ENCODE results near the gene PLCB3. TPM values are rescaled to one million over a fixed set of nuclear protein-coding genes. Genes with fewer than 3 reads are reported as not detected.
"Not testable (repeated sequence)": the region's sequence is repeated elsewhere in the genome, so short reads cannot be mapped to it uniquely, and the experiment has no call there.

The PLCB3 gene
- total RNA-seq, 4 donors from 2014 or later = 14.7 to 26.5 (median 19.7) TPM

GRCh38 chr11:64312947-64313346 is 61.6 kb downstream of the PLCB3 start:
- TF ChIP-seq CTCF (IDR thresholded peaks at IDR 0.05) = no peak
- no peak for DNase-seq (ENCODE audit: low spot score)

GRCh38 chr11:64313491-64314145 is 62.3 kb downstream of the PLCB3 start:
- TF ChIP-seq CTCF (IDR thresholded peaks at IDR 0.05) = no peak
- ATAC-seq (ENCODE audit: low FRiP score) (no peak), DNase-seq (ENCODE audit: low spot score) (no peak)

More at GRCh38 chr11:64312947-64313346, 61.6 kb downstream of the PLCB3 start:
- no peak for ATAC-seq (ENCODE audit: low FRiP score)

- ATAC-seq (ENCODE audit: low FRiP score) (no peak), DNase-seq (ENCODE audit: low spot score) (no peak)
- no peak for TF ChIP-seq CTCF (IDR thresholded peaks at IDR 0.05)
Measured at GRCh38 chr11:64314146-64314804, 62.9 kb downstream of the PLCB3 start.

- ATAC-seq (ENCODE audit: low FRiP score) (no peak), DNase-seq (ENCODE audit: low spot score) (no peak)
- TF ChIP-seq CTCF (IDR thresholded peaks at IDR 0.05) = no peak
Measured at GRCh38 chr11:64314805-64315561, 63.7 kb downstream of the PLCB3 start.

GRCh38 chr11:64315667-64316526 is 64.6 kb downstream of the PLCB3 start:
- not testable (repeated sequence) for DNase-seq (ENCODE audit: low spot score)

GRCh38 chr11:64316672-64317324 is 65.5 kb downstream of the PLCB3 start:
- DNase-seq (ENCODE audit: low spot score) (no peak), ATAC-seq (ENCODE audit: low FRiP score) (peak; percentile 3)
- TF ChIP-seq CTCF (IDR thresholded peaks at IDR 0.05) = no peak

More at GRCh38 chr11:64315667-64316526, 64.6 kb downstream of the PLCB3 start:
- not testable (repeated sequence) for ATAC-seq (ENCODE audit: low FRiP score)

Measured in omental fat pad (tissue), 4 donors.